Upper lobe of left lung (tissue), 6 donors: ENCODE measurements around the gene ADGRV1. TPM values are rescaled to one million over a fixed set of nuclear protein-coding genes. Genes with fewer than 3 reads are reported as not detected.

ENCODE experiments used
- ATAC-seq, 2 donors: fragments of 200-7000 bp; cut with Tn5 transposase; one replicate each; pipeline ENCODE4 v1.9.1; 2022; ENCODE audit warnings: mild to moderate bottlenecking in 2 of 2, moderate library complexity in 2 of 2; ENCODE audit not compliant: low FRiP score in 2 of 2
- DNase-seq, 2 donors: peaks; one replicate each; pipeline ENCODE4 v3.0.0-alpha.2; 2019 to 2020
- H3K27ac ChIP-seq, 4 donors: fragments of 200-600 bp; sonication (generic); one replicate each; pipeline ENCODE4 v1.5.1; 2016 to 2019
- H3K27me3 ChIP-seq, 4 donors: fragments of 200-600 bp; sonication (generic); one replicate each; pipeline ENCODE4 v1.5.1; 2017 to 2019
- H3K36me3 ChIP-seq, 4 donors: fragments of 200-600 bp; sonication (generic); one replicate each; pipeline ENCODE4 v1.5.1; 2016 to 2019
- H3K4me1 ChIP-seq, 4 donors: fragments of 200-600 bp; sonication (generic); one replicate each; pipeline ENCODE4 v1.5.1; 2018 to 2019
- H3K4me3 ChIP-seq, 4 donors: fragments of 200-600 bp; sonication (generic); one replicate each; pipeline ENCODE4 v1.5.1; 2017 to 2019; ENCODE audit warnings: mild to moderate bottlenecking in 2 of 4, moderate library complexity in 1 of 4
- H3K9me3 ChIP-seq, 4 donors: fragments of 200-600 bp; sonication (generic); one replicate each; pipeline ENCODE4 v1.5.1; 2018 to 2019
- EP300 ChIP-seq, 4 donors: sonication (generic); formaldehyde crosslinking; IDR thresholded peaks; one replicate each; pipeline ENCODE4 v1.5.1; 2017; ENCODE audit warnings: antibody characterized with exemption in 4 of 4, control low read depth in 2 of 4
- POLR2A ChIP-seq, 4 donors: fragments of 450-650 bp; IDR thresholded peaks; one replicate each; pipeline ENCODE4 v1.5.1; 2016 to 2017; ENCODE audit warnings: antibody characterized with exemption in 4 of 4, mild to moderate bottlenecking in 2 of 4
- POLR2AphosphoS5 ChIP-seq, 2 donors: sonication (generic); formaldehyde crosslinking; IDR thresholded peaks; one replicate each; pipeline ENCODE4 v1.5.1; 2017; ENCODE audit warnings: antibody characterized with exemption in 2 of 2
- WGBS, 2 donors: methylation state at CpG; one replicate each; pipeline ENCODE4 v1.1.5; 2017 to 2018; 5-methylcytosine and 5-hydroxymethylcytosine counted together
- total RNA-seq, 6 donors: library from RNA; depleted of rRNA in 4 of 6; stranded (reverse); fragments of >200 nt in 4 of 6; gene quantifications; one replicate each; pipeline versions ENCODE4 v1.1.0 to v1.2.1, GENCODE V29; 2016 to 2021
- TF ChIP-seq, protein P1 (sequence below), 6 experiments: fragments of 450-650 bp in 4 of 6; fragments of 200-600 bp in 2 of 6; sonication (generic) in 2 of 6; IDR thresholded peaks; one replicate each; pipeline ENCODE4 v1.5.1; 2016 to 2019; ENCODE audit warnings: antibody characterized with exemption in 6 of 6
- donor health status: DM: no; HTN: no; CAD: no; lungs with moderate emphysema.
- donor health status: DM: no; HTN: yes; CAD: no; lungs with severe emphysema.

The ADGRV1 gene
- total RNA-seq, 6 donors from 2014 or later = 22.3 to 129 (median 60.4) TPM

DNA sequence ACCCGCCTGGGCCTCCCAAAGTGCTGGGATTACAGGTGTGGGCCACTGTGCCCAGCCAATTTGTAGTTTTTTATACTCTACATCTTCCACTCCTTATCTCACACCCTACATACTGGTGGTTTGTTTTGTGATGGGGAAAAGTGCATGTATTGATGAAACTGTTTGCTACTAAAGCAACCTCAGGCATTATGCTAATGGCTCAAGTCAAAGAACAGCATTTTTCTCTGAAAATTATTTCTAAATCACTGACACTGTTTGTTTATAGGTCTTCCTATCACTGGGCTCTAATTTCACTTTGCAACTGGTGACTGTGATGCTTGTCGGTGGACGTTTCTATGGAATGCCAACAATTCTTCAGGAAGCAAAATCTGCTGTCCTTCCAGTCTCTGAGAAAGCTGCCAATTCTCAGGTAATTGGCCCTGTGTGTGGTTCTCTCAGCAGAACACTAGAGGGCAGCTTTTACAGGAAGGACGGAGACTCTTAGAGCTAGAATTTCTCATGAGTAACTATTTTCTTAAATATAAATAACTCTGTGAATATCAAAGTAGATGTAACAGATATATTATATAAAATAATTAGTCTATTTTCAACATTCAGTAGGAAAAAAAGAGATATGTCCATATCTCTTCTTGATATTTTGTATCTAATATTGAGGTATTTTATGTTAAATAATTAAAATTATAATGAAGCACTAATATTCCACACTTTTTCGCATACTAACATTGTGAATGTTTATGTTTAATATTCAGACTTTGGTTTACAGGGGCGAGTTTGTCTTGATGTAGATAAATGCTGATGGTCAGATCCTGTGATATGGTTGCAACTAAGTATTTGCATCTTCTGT is 244.1 kb downstream of the ADGRV1 start:
- ATAC-seq (peak; percentile 63 to 64), DNase-seq (peak in 1 of 2 donors; percentile 27)
- Histone ChIP-seq H3K9me3 (peaks cover 0 to 5% (median 0%) of the 10 kb centered on the region in 4 donors), H3K27ac (no peak overlapping the region), H3K4me3 (no peak overlapping the region), H3K4me1 (no peaks in the 10 kb centered on the region), H3K36me3 (no peaks in the 10 kb centered on the region), H3K27me3 (no peaks in the 10 kb centered on the region)
- WGBS, 2 donors = 38 to 39% methylated on average over 6 of the region's 6 CpGs
- TF ChIP-seq, protein P1, sequence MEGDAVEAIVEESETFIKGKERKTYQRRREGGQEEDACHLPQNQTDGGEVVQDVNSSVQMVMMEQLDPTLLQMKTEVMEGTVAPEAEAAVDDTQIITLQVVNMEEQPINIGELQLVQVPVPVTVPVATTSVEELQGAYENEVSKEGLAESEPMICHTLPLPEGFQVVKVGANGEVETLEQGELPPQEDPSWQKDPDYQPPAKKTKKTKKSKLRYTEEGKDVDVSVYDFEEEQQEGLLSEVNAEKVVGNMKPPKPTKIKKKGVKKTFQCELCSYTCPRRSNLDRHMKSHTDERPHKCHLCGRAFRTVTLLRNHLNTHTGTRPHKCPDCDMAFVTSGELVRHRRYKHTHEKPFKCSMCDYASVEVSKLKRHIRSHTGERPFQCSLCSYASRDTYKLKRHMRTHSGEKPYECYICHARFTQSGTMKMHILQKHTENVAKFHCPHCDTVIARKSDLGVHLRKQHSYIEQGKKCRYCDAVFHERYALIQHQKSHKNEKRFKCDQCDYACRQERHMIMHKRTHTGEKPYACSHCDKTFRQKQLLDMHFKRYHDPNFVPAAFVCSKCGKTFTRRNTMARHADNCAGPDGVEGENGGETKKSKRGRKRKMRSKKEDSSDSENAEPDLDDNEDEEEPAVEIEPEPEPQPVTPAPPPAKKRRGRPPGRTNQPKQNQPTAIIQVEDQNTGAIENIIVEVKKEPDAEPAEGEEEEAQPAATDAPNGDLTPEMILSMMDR (IDR thresholded peaks at IDR 0.05) = peak in 5 of 6 experiments; percentile 42 to 55 (median 53)
- TF ChIP-seq EP300 (IDR thresholded peaks at IDR 0.05) = no peak

DNA sequence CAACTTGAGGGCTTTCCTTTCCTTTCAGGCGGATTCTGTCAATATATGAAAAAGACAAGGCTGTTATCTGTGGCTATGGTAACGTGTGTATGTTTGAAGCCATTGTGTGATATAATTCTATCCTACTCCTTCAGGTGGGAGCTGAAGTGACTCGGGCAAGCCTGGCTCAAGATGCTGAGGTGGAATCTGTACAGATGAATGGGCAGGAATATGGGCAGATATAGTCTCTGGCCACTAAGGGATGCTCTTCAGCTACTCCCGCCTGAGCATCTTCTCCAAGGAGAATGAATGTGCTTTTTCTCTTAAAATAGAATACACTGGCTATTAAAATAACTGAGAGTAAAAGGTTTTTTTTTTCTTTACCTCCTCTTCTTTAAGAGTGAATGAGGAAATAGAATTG is 244.8 kb downstream of the ADGRV1 start:
- no peaks in the 10 kb centered on the region for H3K4me1 ChIP-seq
- H3K4me3 ChIP-seq = no peak overlapping the region
- WGBS, 2 donors = 70 to 76% methylated on average over 4 of the region's 4 CpGs
- no peaks in the 10 kb centered on the region for H3K27me3 ChIP-seq
- H3K27ac ChIP-seq = no peak overlapping the region
- TF ChIP-seq POLR2AphosphoS5 (IDR thresholded peaks at IDR 0.05) (no peak), POLR2A (IDR thresholded peaks at IDR 0.05) (no peak), EP300 (IDR thresholded peaks at IDR 0.05) (no peak)
- TF ChIP-seq, protein P1 (IDR thresholded peaks at IDR 0.05) = no peak
- DNase-seq (no peak), ATAC-seq (no peak)
- H3K36me3 ChIP-seq = no peaks in the 10 kb centered on the region
- H3K9me3 ChIP-seq = peaks cover 0 to 5% (median 0%) of the 10 kb centered on the region in 4 donors

DNA sequence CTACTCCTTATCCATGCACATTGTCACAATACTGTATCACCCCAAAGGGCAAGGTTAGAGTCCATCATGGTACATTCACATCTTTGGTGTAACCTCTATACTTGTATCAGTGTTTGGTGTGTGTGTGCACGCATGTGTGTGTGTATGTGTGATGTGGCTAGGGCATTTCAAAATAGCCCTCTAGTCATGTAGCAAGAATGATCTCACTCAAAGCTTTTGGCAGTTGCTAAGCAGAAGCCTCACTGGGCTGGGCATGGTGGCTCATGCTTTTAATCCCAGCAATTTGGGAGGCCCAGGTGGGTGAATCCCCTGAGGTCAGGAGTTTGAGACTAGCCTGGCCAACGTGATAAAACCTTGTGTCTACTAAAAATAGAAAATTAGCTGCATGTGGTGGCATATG is 245.3 kb downstream of the ADGRV1 start:
- H3K27ac ChIP-seq = no peak overlapping the region
- H3K9me3 ChIP-seq = peaks cover 0 to 5% (median 0%) of the 10 kb centered on the region in 4 donors
- no peak overlapping the region for H3K4me3 ChIP-seq
- ATAC-seq (no peak), DNase-seq (no peak)
- no peak for TF ChIP-seq POLR2AphosphoS5 (IDR thresholded peaks at IDR 0.05)
- TF ChIP-seq POLR2A (IDR thresholded peaks at IDR 0.05) = no peak
- TF ChIP-seq EP300 (IDR thresholded peaks at IDR 0.05) = no peak
- TF ChIP-seq, protein P1 (IDR thresholded peaks at IDR 0.05) = no peak
- no peaks in the 10 kb centered on the region for H3K36me3 ChIP-seq
- WGBS, 2 donors = 64 to 75% methylated on average over 2 of the region's 2 CpGs
- no peaks in the 10 kb centered on the region for H3K4me1 ChIP-seq
- H3K27me3 ChIP-seq = no peaks in the 10 kb centered on the region

DNA sequence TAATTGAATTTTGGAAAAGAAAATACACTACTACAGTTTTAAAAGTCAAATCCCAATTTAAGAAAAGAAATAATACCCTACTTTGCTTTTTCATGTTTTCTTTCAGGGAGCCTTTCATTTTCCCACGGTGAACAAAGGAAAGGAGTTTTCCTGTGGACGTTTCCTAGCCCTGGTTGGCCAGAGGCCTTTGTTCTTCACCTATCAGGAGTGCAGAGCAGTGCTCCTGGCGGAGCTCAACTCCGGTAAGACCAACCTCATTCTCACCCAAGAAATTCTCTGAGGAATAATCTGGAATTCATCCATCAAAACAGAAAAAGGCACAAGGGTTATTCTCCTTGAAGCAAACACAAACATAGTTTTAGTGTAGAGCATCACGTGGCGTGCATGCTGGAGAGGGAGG is 248.9 kb downstream of the ADGRV1 start:
- DNase-seq (no peak), ATAC-seq (no peak)
- Histone ChIP-seq H3K36me3 (no peaks in the 10 kb centered on the region), H3K4me1 (no peaks in the 10 kb centered on the region), H3K4me3 (no peak overlapping the region), H3K9me3 (no peaks in the 10 kb centered on the region), H3K27me3 (no peaks in the 10 kb centered on the region), H3K27ac (no peak overlapping the region)
- 64 to 65% methylated on average over 6 of the region's 6 CpGs for WGBS, 2 donors
- TF ChIP-seq POLR2A (IDR thresholded peaks at IDR 0.05) (no peak), EP300 (IDR thresholded peaks at IDR 0.05) (no peak), POLR2AphosphoS5 (IDR thresholded peaks at IDR 0.05) (no peak)
- TF ChIP-seq, protein P1 (IDR thresholded peaks at IDR 0.05) = no peak
